GM12878 (cell line): ENCODE data around the gene IFIT2. TPM values are rescaled to one million over a fixed set of nuclear protein-coding genes. Genes with fewer than 3 reads are reported as not detected.

Source experiments
- ATAC-seq: fragments of 200-7000 bp; cut with Tn5 transposase; 3 replicates; pipeline ENCODE4 v1.9.1; 2020; ENCODE audit warnings: mild to moderate bottlenecking, moderate library complexity
- BruUV-seq: library from RNA; stranded (reverse); fragments of 400-500 nt; replicated peaks from 2 replicates; lab custom pipeline; 2021; lab: Mats Ljungman, UMichigan
- CTCF ChIA-PET: fragments of 300-600 bp; sonication (Branson Sonifier 250); formaldehyde crosslinking; extraction: SDS; loops from one replicate; lab custom pipeline; 2021; ENCODE audit warnings: inconsistent platforms; lab: Yijun Ruan, JAX
- POLR2A ChIA-PET: fragments of 350-600 bp; formaldehyde crosslinking; extraction: SDS; loops from one replicate; lab custom pipeline; 2021; ENCODE audit warnings: inconsistent platforms; lab: Charles Lee
- RAD21 ChIA-PET: fragments of 300-600 bp; sonication (Branson Sonifier 250); formaldehyde crosslinking; loops from one replicate; lab custom pipeline; 2023; ENCODE audit warnings: antibody characterized with exemption; ENCODE audit not compliant: unreplicated experiment; lab: Charles Lee
- SMC1A ChIA-PET: fragments of 300-600 bp; sonication (Branson Sonifier 250); formaldehyde crosslinking; loops from one replicate; lab custom pipeline; 2023; ENCODE audit not compliant: unreplicated experiment, uncharacterized antibody; lab: Charles Lee
- DNase-seq: peaks from one replicate; pipeline ENCODE4 v3.0.0-alpha.2; 2011; ENCODE audit warnings: low read depth, low spot score
- FAIRE-seq: peaks from 3 replicates; lab custom pipeline; 2011; peaks lifted over from hg19 to GRCh38; lab: Jason Lieb, UNC
- H2AFZ ChIP-seq: 2 replicates; pipeline ENCODE4 v1.6.0; 2011; ENCODE audit warnings: low read depth, low read length, control low read depth; ENCODE audit not compliant: control insufficient read depth
- H3K27ac ChIP-seq: 2 replicates; pipeline ENCODE4 v1.5.1; 2011; ENCODE audit warnings: control low read depth; ENCODE audit not compliant: control insufficient read depth, insufficient read depth
- H3K27me3 ChIP-seq, 2 experiments: replicated peaks in 1 of 2; 2 replicates each; pipeline versions ENCODE4 v1.6.0 to v1.6.1; 2011; ENCODE audit warnings: low read length in 1 of 2; ENCODE audit not compliant: control insufficient read depth in 2 of 2, insufficient read depth in 2 of 2
- H3K36me3 ChIP-seq, 2 experiments: 2 replicates each; pipeline ENCODE4 v1.5.1; 2011; ENCODE audit warnings: low read length in 1 of 2; ENCODE audit not compliant: control insufficient read depth in 2 of 2, insufficient read depth in 2 of 2
- H3K4me1 ChIP-seq: 2 replicates; pipeline ENCODE4 v1.6.1; 2011; ENCODE audit warnings: mild to moderate bottlenecking, low read length, moderate library complexity, mixed read lengths; ENCODE audit not compliant: control insufficient read depth, insufficient read depth
- H3K4me2 ChIP-seq: 2 replicates; pipeline ENCODE4 v1.6.0; 2011; ENCODE audit warnings: control low read depth; ENCODE audit not compliant: control insufficient read depth, insufficient read depth
- H3K4me3 ChIP-seq: fragments of 200-600 bp; sonication (generic); 2 replicates; pipeline ENCODE4 v1.5.1; 2016
- H3K79me2 ChIP-seq: 2 replicates; pipeline ENCODE4 v1.6.0; 2011; ENCODE audit warnings: low read length; ENCODE audit not compliant: control insufficient read depth, insufficient read depth
- H3K9ac ChIP-seq: 2 replicates; pipeline ENCODE4 v1.8.0; 2011; ENCODE audit warnings: low read length, control low read depth, mixed read lengths; ENCODE audit not compliant: control insufficient read depth, insufficient read depth
- H3K9me3 ChIP-seq: replicated peaks from 3 replicates; pipeline ENCODE4 v1.5.1; 2011; ENCODE audit warnings: mild to moderate bottlenecking, low read length; ENCODE audit not compliant: control insufficient read depth, insufficient read depth
- H4K20me1 ChIP-seq: 2 replicates; pipeline ENCODE4 v1.6.0; 2011; ENCODE audit not compliant: control insufficient read depth, insufficient read depth
- BCL11A ChIP-seq: IDR thresholded peaks from 2 replicates; pipeline ENCODE4 v1.6.1; 2011; ENCODE audit warnings: low read depth, low read length
- CHD4 ChIP-seq: fragments of 200-600 bp; sonication (generic); IDR thresholded peaks from 2 replicates; pipeline ENCODE4 v1.6.1; 2016; ENCODE audit warnings: mild to moderate bottlenecking
- E2F4 ChIP-seq: IDR thresholded peaks from 2 replicates; pipeline ENCODE4 v1.6.1; 2012; ENCODE audit warnings: low read depth, low read length, improper control_type of control experiment
- EGR1 ChIP-seq, 2 experiments: IDR thresholded peaks; 1 replicate in 1 of 2; 2 replicates in 1 of 2; pipeline ENCODE4 v1.6.1; 2011 to 2012; ENCODE audit warnings: low read depth in 2 of 2, low read length in 2 of 2, borderline replicate concordance in 1 of 2, mild to moderate bottlenecking in 1 of 2, moderate library complexity in 1 of 2
- MEF2B ChIP-seq: fragments of 450-650 bp; IDR thresholded peaks from 2 replicates; pipeline ENCODE4 v1.6.1; 2018; ENCODE audit warnings: mild to moderate bottlenecking, moderate library complexity; ENCODE audit not compliant: partially characterized antibody, poor library complexity, severe bottlenecking
- NR2C2 ChIP-seq: IDR thresholded peaks from 2 replicates; pipeline ENCODE4 v1.6.1; 2011; ENCODE audit warnings: borderline replicate concordance, low read depth; ENCODE audit not compliant: control insufficient read depth, insufficient read length
- PAX8 ChIP-seq: fragments of 450-650 bp; IDR thresholded peaks from 2 replicates; pipeline ENCODE4 v1.6.1; 2017; ENCODE audit warnings: mild to moderate bottlenecking, moderate library complexity
- SMAD1 ChIP-seq: fragments of 450-650 bp; IDR thresholded peaks from 2 replicates; pipeline ENCODE4 v1.6.1; 2018; ENCODE audit warnings: mild to moderate bottlenecking, low read depth; ENCODE audit not compliant: partially characterized antibody
- TCF3 ChIP-seq: IDR thresholded peaks from 2 replicates; pipeline ENCODE4 v1.6.1; 2012; ENCODE audit warnings: low read depth, mild to moderate bottlenecking, low read length, borderline replicate concordance; ENCODE audit not compliant: insufficient read depth
- ZBTB40 ChIP-seq: fragments of 450-650 bp; IDR thresholded peaks from 2 replicates; pipeline ENCODE4 v1.6.1; 2016; ENCODE audit warnings: mild to moderate bottlenecking, moderate library complexity, borderline replicate concordance
- WGBS: methylation state at CpG from one replicate; pipeline ENCODE4 v1.1.6; 2016; ENCODE audit warnings: low lambda C conversion rate; ENCODE audit not compliant: insufficient replicate concordance, insufficient coverage; ENCODE audit errors: missing lambda C conversion rate; 5-methylcytosine and 5-hydroxymethylcytosine counted together
- in situ Hi-C: fragments of 300-500 bp; cut with MboI; formaldehyde crosslinking; loops from 9 replicates; pipeline ENCODE4 v1.14.3; 2018; ENCODE audit warnings: mixed read lengths
- intact Hi-C: fragments of 100-400 bp; cut with micrococcal nuclease; formaldehyde crosslinking; loops from one replicate; pipeline ENCODE4 v1.14.2; 2022; ENCODE audit not compliant: unreplicated experiment
- polyA plus RNA-seq, 11 experiments: library from polyadenylated mRNA; depleted of rRNA in 4 of 11; unstranded in 6 of 11; stranded (reverse) in 5 of 11; fragments of >200 nt; fragmentation: Nextera tagmentation in 4 of 11; fragmentation: Illumina TruSeq in 1 of 11; extraction: Ambion mirVana in 4 of 11; extraction: Trizol in 1 of 11; gene quantifications; 1 replicate in 1 of 11; 2 replicates in 10 of 11; pipeline versions ENCODE4 v1.2.1 to v1.2.3, GENCODE V29; 2011 to 2016; ENCODE audit warnings: inconsistent platforms in 2 of 11, missing spikeins in 2 of 11, low read depth in 1 of 11
- total RNA-seq, 4 experiments: library from RNA; depleted of rRNA in 3 of 4; stranded (reverse); fragments of >200 nt in 3 of 4; fragmentation: Illumina TruSeq in 1 of 4; extraction: Trizol in 1 of 4; gene quantifications; 2 replicates each; pipeline versions ENCODE4 v1.2.1 to v1.2.3, GENCODE V29; 2013 to 2021
- TF ChIP-seq, protein P1 (sequence below): fragments of 450-650 bp; IDR thresholded peaks from 2 replicates; pipeline ENCODE4 v1.6.1; 2018; ENCODE audit warnings: borderline replicate concordance, mild to moderate bottlenecking; ENCODE audit not compliant: partially characterized antibody
- TF ChIP-seq, protein P2 (sequence below): IDR thresholded peaks from 2 replicates; pipeline ENCODE4 v1.6.1; 2011; ENCODE audit warnings: borderline replicate concordance, low read depth, mild to moderate bottlenecking, moderate library complexity, low read length; ENCODE audit not compliant: insufficient read depth, poor library complexity, severe bottlenecking

Gene IFIT2
- total and polyA plus RNA-seq, 10 of the 15 experiments (the other 5 are each of a cell fraction or from before 2014, with no cell fraction given), result 5.2 to 14.8 (median 9.7) TPM

DNA sequence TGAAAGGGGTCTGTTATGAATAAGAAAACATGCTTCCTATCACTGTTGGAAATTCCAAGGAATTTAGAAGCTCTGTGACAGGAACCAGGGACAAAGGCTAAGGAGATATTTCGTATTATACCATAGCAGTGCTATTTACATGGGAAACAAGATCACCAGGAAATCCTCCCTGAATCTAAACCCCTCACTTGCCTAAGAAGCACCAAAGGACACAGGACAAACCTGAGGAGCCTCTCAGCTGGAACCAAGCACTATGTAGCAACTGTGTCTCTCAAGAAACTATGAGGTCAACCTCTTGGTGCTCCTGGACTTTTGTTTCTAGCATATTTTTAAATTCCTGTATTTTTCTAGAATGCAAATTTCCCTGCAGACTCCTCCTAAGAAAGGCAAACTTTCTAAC, 55.2 kb downstream of the IFIT2 start:
- Histone ChIP-seq H2AFZ (no peak overlapping the region), H3K9ac (no peak overlapping the region), H3K4me3 (no peak overlapping the region), H3K9me3 (no peaks in the 10 kb centered on the region), H3K27me3 (no peaks in the 10 kb centered on the region), H3K79me2 (no peaks in the 10 kb centered on the region), H3K4me1 (peaks cover 8% of the 10 kb centered on the region; the same call in 1 of the 2 replicates), H3K27ac (no peak overlapping the region), H4K20me1 (no peaks in the 10 kb centered on the region), H3K4me2 (no peak overlapping the region), H3K36me3 (no peaks in the 10 kb centered on the region)
- ChIA-PET RAD21 (interaction anchor here (2.5 kb wide), 1 partner anchor 12 kb away, joined by 8 read pairs; no protein-coding TSS in a partner anchor), POLR2A (no interaction called here), SMC1A (interaction anchor here (4.8 kb wide), 1 partner anchor 10 kb away, joined by 40 read pairs; no protein-coding TSS in a partner anchor), CTCF (interaction anchor here (4.1 kb wide), 1 partner anchor 11 kb away, joined by 22 read pairs; no protein-coding TSS in a partner anchor)
- FAIRE-seq, result no peak
- DNase-seq, result no peak
- intact Hi-C loops, result no loop called here
- BruUV-seq, result no TSS peak
- 0% methylated on average over 1 of the region's 1 CpG for WGBS
- in situ Hi-C loops, result no loop called here
- no peak for ATAC-seq
- TF ChIP-seq NR2C2 (no peak), ZBTB40 (no peak), SMAD1 (no peak), TCF3 (no peak), BCL11A (no peak), MEF2B (no peak), CHD4 (no peak), PAX8 (no peak), EGR1 (IDR thresholded peaks at IDR 0.05; ENCODE audit: borderline replicate concordance in 1 of 2, low read depth in 2 of 2, low read length in 2 of 2) (no peak), E2F4 (no peak)
- TF ChIP-seq, protein P1, sequence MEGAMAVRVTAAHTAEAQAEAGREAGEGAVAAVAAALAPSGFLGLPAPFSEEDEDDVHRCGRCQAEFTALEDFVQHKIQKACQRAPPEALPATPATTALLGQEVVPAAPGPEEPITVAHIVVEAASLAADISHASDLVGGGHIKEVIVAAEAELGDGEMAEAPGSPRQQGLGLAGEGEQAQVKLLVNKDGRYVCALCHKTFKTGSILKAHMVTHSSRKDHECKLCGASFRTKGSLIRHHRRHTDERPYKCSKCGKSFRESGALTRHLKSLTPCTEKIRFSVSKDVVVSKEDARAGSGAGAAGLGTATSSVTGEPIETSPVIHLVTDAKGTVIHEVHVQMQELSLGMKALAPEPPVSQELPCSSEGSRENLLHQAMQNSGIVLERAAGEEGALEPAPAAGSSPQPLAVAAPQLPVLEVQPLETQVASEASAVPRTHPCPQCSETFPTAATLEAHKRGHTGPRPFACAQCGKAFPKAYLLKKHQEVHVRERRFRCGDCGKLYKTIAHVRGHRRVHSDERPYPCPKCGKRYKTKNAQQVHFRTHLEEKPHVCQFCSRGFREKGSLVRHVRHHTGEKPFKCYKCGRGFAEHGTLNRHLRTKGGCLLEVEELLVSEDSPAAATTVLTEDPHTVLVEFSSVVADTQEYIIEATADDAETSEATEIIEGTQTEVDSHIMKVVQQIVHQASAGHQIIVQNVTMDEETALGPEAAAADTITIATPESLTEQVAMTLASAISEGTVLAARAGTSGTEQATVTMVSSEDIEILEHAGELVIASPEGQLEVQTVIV, result no peak
- TF ChIP-seq, protein P2, sequence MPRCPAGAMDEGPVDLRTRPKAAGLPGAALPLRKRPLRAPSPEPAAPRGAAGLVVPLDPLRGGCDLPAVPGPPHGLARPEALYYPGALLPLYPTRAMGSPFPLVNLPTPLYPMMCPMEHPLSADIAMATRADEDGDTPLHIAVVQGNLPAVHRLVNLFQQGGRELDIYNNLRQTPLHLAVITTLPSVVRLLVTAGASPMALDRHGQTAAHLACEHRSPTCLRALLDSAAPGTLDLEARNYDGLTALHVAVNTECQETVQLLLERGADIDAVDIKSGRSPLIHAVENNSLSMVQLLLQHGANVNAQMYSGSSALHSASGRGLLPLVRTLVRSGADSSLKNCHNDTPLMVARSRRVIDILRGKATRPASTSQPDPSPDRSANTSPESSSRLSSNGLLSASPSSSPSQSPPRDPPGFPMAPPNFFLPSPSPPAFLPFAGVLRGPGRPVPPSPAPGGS, result no peak
